Karpas-422 (cell line): Measurements from ENCODE around the gene BICD1. TPM values are rescaled to one million over a fixed set of nuclear protein-coding genes. Genes with fewer than 3 reads are reported as not detected.

Experiments used
- DNase-seq: peaks from one replicate; pipeline ENCODE4 v3.0.0-alpha.2; 2015
- H2AFZ ChIP-seq: fragments of 200-600 bp; sonication (generic); 2 replicates; pipeline ENCODE4 v1.6.1; 2014; ENCODE audit warnings: antibody characterized with exemption, low read length, mixed read lengths
- H3K27ac ChIP-seq: fragments of 200-600 bp; sonication (generic); 2 replicates; pipeline ENCODE4 v1.5.1; 2014; ENCODE audit warnings: mild to moderate bottlenecking, low read length, moderate library complexity
- H3K27me3 ChIP-seq: fragments of 200-600 bp; sonication (generic); 2 replicates; pipeline ENCODE4 v1.6.1; 2014; ENCODE audit warnings: low read length, mixed read lengths
- H3K36me3 ChIP-seq: fragments of 200-600 bp; sonication (generic); 2 replicates; pipeline ENCODE4 v1.6.1; 2014; ENCODE audit warnings: low read length, mixed read lengths; ENCODE audit not compliant: insufficient read depth
- H3K4me1 ChIP-seq: fragments of 200-600 bp; sonication (generic); 2 replicates; pipeline ENCODE4 v1.6.1; 2014; ENCODE audit warnings: mild to moderate bottlenecking, low read length, mixed read lengths
- H3K4me2 ChIP-seq: fragments of 200-600 bp; sonication (generic); 2 replicates; pipeline ENCODE4 v1.6.1; 2014; ENCODE audit warnings: low read length, low read depth, mild to moderate bottlenecking; ENCODE audit not compliant: poor library complexity, severe bottlenecking
- H3K4me3 ChIP-seq: fragments of 200-600 bp; sonication (generic); 2 replicates; pipeline ENCODE4 v1.5.1; 2014; ENCODE audit warnings: mild to moderate bottlenecking, antibody characterized with exemption, low read length, mixed read lengths
- H3K79me2 ChIP-seq: fragments of 200-600 bp; sonication (generic); 2 replicates; pipeline ENCODE4 v1.6.1; 2014; ENCODE audit warnings: mild to moderate bottlenecking, low read length, mixed read lengths
- H3K9ac ChIP-seq: fragments of 200-600 bp; sonication (generic); 2 replicates; pipeline ENCODE4 v1.6.0; 2014; ENCODE audit warnings: low read length
- H3K9me2 ChIP-seq: fragments of 200-600 bp; sonication (generic), shearing (Covaris generic); replicated peaks from 2 replicates; pipeline ENCODE4 v1.6.0; 2014; ENCODE audit warnings: mild to moderate bottlenecking, low read length, moderate library complexity; ENCODE audit not compliant: insufficient read depth
- H3K9me3 ChIP-seq: fragments of 300-700, 200-600 bp; sonication (generic); 2 replicates; pipeline ENCODE4 v1.6.1; 2014; ENCODE audit warnings: low read length, mixed read lengths
- H4K20me1 ChIP-seq: fragments of 200-600 bp; sonication (generic); 2 replicates; pipeline ENCODE4 v1.6.1; 2014; ENCODE audit warnings: mild to moderate bottlenecking, antibody characterized with exemption, low read length, low read depth; ENCODE audit not compliant: insufficient read depth
- total RNA-seq: library from RNA; depleted of rRNA; stranded (reverse); fragments of >200 nt; shearing (Covaris generic); gene quantifications from 2 replicates; pipeline ENCODE4 v1.2.3, GENCODE V29; 2014; ENCODE audit warnings: low replicate concordance

BICD1 gene
- total RNA-seq, 1 experiment from 2014 or later, result 55.7 TPM

- Histone ChIP-seq H3K4me1 (no peaks in the 10 kb centered on the region), H4K20me1 (no peaks in the 10 kb centered on the region), H3K4me3 (no peak overlapping the region), H3K9ac (no peak overlapping the region), H3K27ac (no peak overlapping the region), H3K27me3 (no peaks in the 10 kb centered on the region), H3K9me2 (no peaks in the 10 kb centered on the region), H3K36me3 (peaks cover 13% of the 10 kb centered on the region; the same call in 1 of the 2 replicates), H2AFZ (no peak overlapping the region), H3K4me2 (no peak overlapping the region), H3K9me3 (no peaks in the 10 kb centered on the region), H3K79me2 (peaks cover 15% of the 10 kb centered on the region; the same call in 1 of the 2 replicates)
- no peak for DNase-seq
Observed at GRCh38 chr12:32334371-32334777, 227.7 kb downstream of the BICD1 start.

GRCh38 chr12:32336261-32336660 lies 229.6 kb downstream of the BICD1 start:
- no peak overlapping the region for H2AFZ ChIP-seq
- no peak overlapping the region for H3K4me3 ChIP-seq
- no peak for DNase-seq
- H3K27ac ChIP-seq, result no peak overlapping the region
- H3K4me1 ChIP-seq, result no peaks in the 10 kb centered on the region
- no peak overlapping the region for H3K9ac ChIP-seq
- peaks cover 13% of the 10 kb centered on the region; the same call in 1 of the 2 replicates for H3K36me3 ChIP-seq
- 0 out of 2 replicates have a peak, but pooled peaks cover 6% of the 10 kb centered on the region for H3K79me2 ChIP-seq
- H3K9me2 ChIP-seq, result no peaks in the 10 kb centered on the region
- H3K9me3 ChIP-seq, result no peaks in the 10 kb centered on the region
- H3K27me3 ChIP-seq, result no peaks in the 10 kb centered on the region
- no peaks in the 10 kb centered on the region for H4K20me1 ChIP-seq
- no peak overlapping the region for H3K4me2 ChIP-seq

- no peaks in the 10 kb centered on the region for H3K79me2 ChIP-seq
- H3K4me1 ChIP-seq, result no peaks in the 10 kb centered on the region
- H3K4me3 ChIP-seq, result no peak overlapping the region
- H3K36me3 ChIP-seq, result peaks cover 15% of the 10 kb centered on the region; the same call in 1 of the 2 replicates
- H3K27me3 ChIP-seq, result no peaks in the 10 kb centered on the region
- H3K4me2 ChIP-seq, result no peak overlapping the region
- no peak overlapping the region for H3K27ac ChIP-seq
- no peaks in the 10 kb centered on the region for H4K20me1 ChIP-seq
- H2AFZ ChIP-seq, result no peak overlapping the region
- no peaks in the 10 kb centered on the region for H3K9me3 ChIP-seq
- DNase-seq, result no peak
- H3K9me2 ChIP-seq, result no peaks in the 10 kb centered on the region
- no peak overlapping the region for H3K9ac ChIP-seq
Observed at GRCh38 chr12:32343496-32343895, 236.8 kb downstream of the BICD1 start.

- H3K4me3 ChIP-seq, result no peak overlapping the region
- H3K4me1 ChIP-seq, result no peaks in the 10 kb centered on the region
- no peak overlapping the region for H2AFZ ChIP-seq
- H3K4me2 ChIP-seq, result no peak overlapping the region
- H3K27ac ChIP-seq, result no peak overlapping the region
- no peaks in the 10 kb centered on the region for H4K20me1 ChIP-seq
- H3K9me2 ChIP-seq, result no peaks in the 10 kb centered on the region
- peaks cover 13% of the 10 kb centered on the region; the same call in 1 of the 2 replicates for H3K36me3 ChIP-seq
- H3K27me3 ChIP-seq, result no peaks in the 10 kb centered on the region
- H3K9me3 ChIP-seq, result no peaks in the 10 kb centered on the region
- no peak for DNase-seq
- H3K9ac ChIP-seq, result no peak overlapping the region
- no peaks in the 10 kb centered on the region for H3K79me2 ChIP-seq
Observed at GRCh38 chr12:32344047-32344446, 237.4 kb downstream of the BICD1 start.

GRCh38 chr12:32353540-32353939 lies 246.9 kb downstream of the BICD1 start:
- no peak for DNase-seq
- H3K9me2 ChIP-seq, result no peaks in the 10 kb centered on the region
- H4K20me1 ChIP-seq, result no peaks in the 10 kb centered on the region
- no peak overlapping the region for H3K4me2 ChIP-seq
- H3K9me3 ChIP-seq, result no peaks in the 10 kb centered on the region
- H3K36me3 ChIP-seq, result peaks cover 6% of the 10 kb centered on the region; the same call in 1 of the 2 replicates
- no peak overlapping the region for H3K4me3 ChIP-seq
- H3K79me2 ChIP-seq, result no peaks in the 10 kb centered on the region
- peak overlapping the region; percentile 22; the same call in 1 of the 2 replicates for H3K27ac ChIP-seq
- H3K4me1 ChIP-seq, result no peaks in the 10 kb centered on the region
- H3K27me3 ChIP-seq, result no peaks in the 10 kb centered on the region
- H2AFZ ChIP-seq, result no peak overlapping the region
- H3K9ac ChIP-seq, result no peak overlapping the region

GRCh38 chr12:32357601-32358249 lies 251.1 kb downstream of the BICD1 start:
- no peak overlapping the region for H3K27ac ChIP-seq
- no peaks in the 10 kb centered on the region for H3K27me3 ChIP-seq
- no peak overlapping the region for H3K4me2 ChIP-seq
- no peak overlapping the region for H3K9ac ChIP-seq
- H3K9me3 ChIP-seq, result no peaks in the 10 kb centered on the region
- no peaks in the 10 kb centered on the region for H3K4me1 ChIP-seq
- no peak for DNase-seq
- H3K9me2 ChIP-seq, result no peaks in the 10 kb centered on the region
- H4K20me1 ChIP-seq, result no peaks in the 10 kb centered on the region
- no peaks in the 10 kb centered on the region for H3K79me2 ChIP-seq
- no peak overlapping the region for H3K4me3 ChIP-seq
- no peak overlapping the region for H2AFZ ChIP-seq
- H3K36me3 ChIP-seq, result peaks cover 6% of the 10 kb centered on the region; the same call in 1 of the 2 replicates

- Histone ChIP-seq H3K36me3 (no peaks in the 10 kb centered on the region), H3K9me3 (no peaks in the 10 kb centered on the region), H3K27ac (no peak overlapping the region), H3K4me1 (no peaks in the 10 kb centered on the region), H3K4me2 (no peak overlapping the region), H2AFZ (no peak overlapping the region), H3K4me3 (no peak overlapping the region), H3K9me2 (no peaks in the 10 kb centered on the region), H3K79me2 (no peaks in the 10 kb centered on the region), H3K9ac (no peak overlapping the region), H4K20me1 (no peaks in the 10 kb centered on the region), H3K27me3 (no peaks in the 10 kb centered on the region)
- no peak for DNase-seq
Observed at GRCh38 chr12:32360956-32361355, 254.3 kb downstream of the BICD1 start.

- no peaks in the 10 kb centered on the region for H3K4me1 ChIP-seq
- no peak overlapping the region for H3K4me3 ChIP-seq
- H3K9me3 ChIP-seq, result no peaks in the 10 kb centered on the region
- H3K36me3 ChIP-seq, result no peaks in the 10 kb centered on the region
- no peak overlapping the region for H2AFZ ChIP-seq
- H3K27me3 ChIP-seq, result no peaks in the 10 kb centered on the region
- H3K27ac ChIP-seq, result no peak overlapping the region
- no peak overlapping the region for H3K4me2 ChIP-seq
- no peaks in the 10 kb centered on the region for H4K20me1 ChIP-seq
- no peaks in the 10 kb centered on the region for H3K9me2 ChIP-seq
- no peaks in the 10 kb centered on the region for H3K79me2 ChIP-seq
- no peak overlapping the region for H3K9ac ChIP-seq
- no peak for DNase-seq
Observed at GRCh38 chr12:32362892-32363291, 256.2 kb downstream of the BICD1 start.
